RWPE2 (cell line): Measurements from ENCODE around the gene TSGA10.
A peak's percentile ranks its signal among the peaks of the same experiment; 100 is the strongest.
"Not testable (repeated sequence)": the region's sequence is repeated elsewhere in the genome, so short reads cannot be mapped to it uniquely, and the experiment has no call there.

ENCODE experiments used
- ATAC-seq: fragments of 200-7000 bp; cut with Tn5 transposase; 3 replicates; pipeline ENCODE4 v1.9.1; 2021; ENCODE audit warnings: low read depth
- DNase-seq: peaks from one replicate; pipeline ENCODE4 v3.0.0-alpha.2; 2020; ENCODE audit warnings: low spot score
- H3K27ac ChIP-seq: fragments of 450-650 bp; 2 replicates; pipeline ENCODE4 v1.5.1; 2017; ENCODE audit warnings: mild to moderate bottlenecking; ENCODE audit not compliant: poor library complexity, severe bottlenecking
- H3K27me3 ChIP-seq: fragments of 250-450 bp; sonication (Bioruptor Pico); 2 replicates; pipeline ENCODE4 v1.5.1; 2021; ENCODE audit warnings: mild to moderate bottlenecking, moderate library complexity; ENCODE audit not compliant: insufficient read depth, poor library complexity, severe bottlenecking
- H3K36me3 ChIP-seq: fragments of 250-450 bp; sonication (Bioruptor Pico); 2 replicates; pipeline ENCODE4 v1.5.1; 2020; ENCODE audit warnings: low read depth, mild to moderate bottlenecking, moderate library complexity
- H3K4me1 ChIP-seq: fragments of 250-450 bp; sonication (Bioruptor Pico); 2 replicates; pipeline ENCODE4 v1.5.1; 2021; ENCODE audit warnings: mild to moderate bottlenecking, moderate library complexity; ENCODE audit not compliant: insufficient read depth, poor library complexity, severe bottlenecking
- H3K4me3 ChIP-seq: fragments of 250-450 bp; sonication (Bioruptor Pico); 2 replicates; pipeline ENCODE4 v1.5.1; 2021; ENCODE audit warnings: mild to moderate bottlenecking, moderate library complexity; ENCODE audit not compliant: severe bottlenecking
- H3K9me3 ChIP-seq: fragments of 250-450 bp; sonication (Bioruptor Pico); 2 replicates; pipeline ENCODE4 v1.5.1; 2021; ENCODE audit warnings: mild to moderate bottlenecking, moderate library complexity; ENCODE audit not compliant: severe bottlenecking
- CTCF ChIP-seq: fragments of 450-650 bp; IDR thresholded peaks from one replicate; pipeline ENCODE4 v1.5.1; 2017; ENCODE audit warnings: mild to moderate bottlenecking, moderate library complexity; ENCODE audit not compliant: poor library complexity, severe bottlenecking

The TSGA10 gene

GRCh38 chr2:99154643-99155536 is at the start of gene TSGA10, which contains the start of gene LIPT1:
Gene TSGA10 (minus strand): TSS chr2:99154942. CDS start chr2:99109439, 45,503 bp downstream.
Gene LIPT1 (plus strand): TSS chr2:99154967. CDS start chr2:99161958, 6,991 bp downstream.
- peak; percentile 91 for DNase-seq
- Histone ChIP-seq H3K27me3 (no peaks in the 10 kb centered on the region), H3K36me3 (peaks cover 6% of the 10 kb centered on the region), H3K4me1 (no peaks in the 10 kb centered on the region), H3K9me3 (no peaks in the 10 kb centered on the region), H3K4me3 (peak within 1 kb of the TSS; percentile 69), H3K27ac (peak within 1 kb of the TSS; percentile 29)
- TF ChIP-seq CTCF: no peak
- ATAC-seq: peak; percentile 92

- H3K27ac ChIP-seq: no peak overlapping the region
- no peaks in the 10 kb centered on the region for H3K4me1 ChIP-seq
- DNase-seq (no peak), ATAC-seq (no peak)
- no peaks in the 10 kb centered on the region for H3K27me3 ChIP-seq
- no peak for TF ChIP-seq CTCF
- H3K36me3 ChIP-seq: no peaks in the 10 kb centered on the region; the same call in 1 of the 2 replicates
- no peak overlapping the region for H3K4me3 ChIP-seq
- H3K9me3 ChIP-seq: no peaks in the 10 kb centered on the region
Observed at GRCh38 chr2:99201959-99202678, 47.4 kb upstream of the TSGA10 start.

GRCh38 chr2:99200076-99200800 is 45.5 kb upstream of the TSGA10 start:
- H3K9me3 ChIP-seq: no peaks in the 10 kb centered on the region
- DNase-seq: no peak
- no peak for ATAC-seq
- no peaks in the 10 kb centered on the region for H3K27me3 ChIP-seq
- TF ChIP-seq CTCF: no peak
- H3K27ac ChIP-seq: no peak overlapping the region
- no peaks in the 10 kb centered on the region for H3K4me1 ChIP-seq
- no peak overlapping the region for H3K4me3 ChIP-seq
- H3K36me3 ChIP-seq: peaks cover 17% of the 10 kb centered on the region

GRCh38 chr2:99198103-99198841 is 43.5 kb upstream of the TSGA10 start:
- ATAC-seq: no peak
- TF ChIP-seq CTCF: no peak
- no peak overlapping the region for H3K27ac ChIP-seq

GRCh38 chr2:99192364-99192763 is 37.6 kb upstream of the TSGA10 start:
- H3K9me3 ChIP-seq, H3K27me3 ChIP-seq, DNase-seq, H3K27ac ChIP-seq, H3K4me1 ChIP-seq, H3K4me3 ChIP-seq, ATAC-seq: not testable (repeated sequence)
- H3K36me3 ChIP-seq: peaks cover 74% of the 10 kb centered on the region

More at GRCh38 chr2:99198103-99198841, 43.5 kb upstream of the TSGA10 start:
- no peaks in the 10 kb centered on the region for H3K4me1 ChIP-seq
- no peak overlapping the region for H3K4me3 ChIP-seq
- DNase-seq: no peak
- H3K27me3 ChIP-seq: no peaks in the 10 kb centered on the region
- H3K9me3 ChIP-seq: no peaks in the 10 kb centered on the region
- peaks cover 34% of the 10 kb centered on the region for H3K36me3 ChIP-seq
